Vagina (tissue), 2 donors: ENCODE measurements around the gene ZNF765.

Source experiments
- POLR2A ChIP-seq, 2 donors: fragments of 450-650 bp; IDR thresholded peaks; one replicate each; pipeline ENCODE4 v1.6.1; 2017; ENCODE audit warnings: antibody characterized with exemption in 2 of 2, mild to moderate bottlenecking in 2 of 2, moderate library complexity in 2 of 2
- TF ChIP-seq, protein P1 (sequence below), 3 experiments: fragments of 450-650 bp in 2 of 3; fragments of 200-600 bp in 1 of 3; sonication (generic) in 1 of 3; IDR thresholded peaks; one replicate each; pipeline ENCODE4 v1.5.1; 2017 to 2019; ENCODE audit warnings: antibody characterized with exemption in 3 of 3, mild to moderate bottlenecking in 2 of 3, moderate library complexity in 2 of 3

DNA sequence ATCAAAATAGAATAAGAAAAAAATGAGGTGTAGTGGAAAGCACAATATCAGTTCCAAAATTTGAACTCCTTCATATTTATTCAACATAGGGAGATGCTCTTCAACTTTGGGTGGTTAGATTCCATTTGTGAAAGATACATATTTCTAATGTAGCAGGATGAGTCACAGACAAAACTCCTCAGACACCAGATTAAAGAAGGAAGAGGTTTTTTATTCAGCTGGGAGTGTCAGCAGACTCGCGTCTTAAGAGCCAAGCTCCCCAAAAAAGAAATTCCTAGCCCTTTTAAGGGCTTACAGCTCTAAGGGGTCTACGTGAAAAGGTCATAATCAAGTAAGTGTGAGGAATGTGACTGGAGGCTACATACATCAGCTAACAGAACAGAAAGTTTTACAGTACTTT lies 6.8 kb upstream of the ZNF765 start:
- TF ChIP-seq, protein P1, sequence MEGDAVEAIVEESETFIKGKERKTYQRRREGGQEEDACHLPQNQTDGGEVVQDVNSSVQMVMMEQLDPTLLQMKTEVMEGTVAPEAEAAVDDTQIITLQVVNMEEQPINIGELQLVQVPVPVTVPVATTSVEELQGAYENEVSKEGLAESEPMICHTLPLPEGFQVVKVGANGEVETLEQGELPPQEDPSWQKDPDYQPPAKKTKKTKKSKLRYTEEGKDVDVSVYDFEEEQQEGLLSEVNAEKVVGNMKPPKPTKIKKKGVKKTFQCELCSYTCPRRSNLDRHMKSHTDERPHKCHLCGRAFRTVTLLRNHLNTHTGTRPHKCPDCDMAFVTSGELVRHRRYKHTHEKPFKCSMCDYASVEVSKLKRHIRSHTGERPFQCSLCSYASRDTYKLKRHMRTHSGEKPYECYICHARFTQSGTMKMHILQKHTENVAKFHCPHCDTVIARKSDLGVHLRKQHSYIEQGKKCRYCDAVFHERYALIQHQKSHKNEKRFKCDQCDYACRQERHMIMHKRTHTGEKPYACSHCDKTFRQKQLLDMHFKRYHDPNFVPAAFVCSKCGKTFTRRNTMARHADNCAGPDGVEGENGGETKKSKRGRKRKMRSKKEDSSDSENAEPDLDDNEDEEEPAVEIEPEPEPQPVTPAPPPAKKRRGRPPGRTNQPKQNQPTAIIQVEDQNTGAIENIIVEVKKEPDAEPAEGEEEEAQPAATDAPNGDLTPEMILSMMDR (IDR thresholded peaks at IDR 0.05): no peak
- TF ChIP-seq POLR2A (IDR thresholded peaks at IDR 0.05): no peak
